ENCODE results near the gene PXDN. TPM values are rescaled to one million over a fixed set of nuclear protein-coding genes. Genes with fewer than 3 reads are reported as not detected.

The PXDN gene
- total RNA-seq, 1 experiment from 2014 or later, result 96.1 TPM

DNA sequence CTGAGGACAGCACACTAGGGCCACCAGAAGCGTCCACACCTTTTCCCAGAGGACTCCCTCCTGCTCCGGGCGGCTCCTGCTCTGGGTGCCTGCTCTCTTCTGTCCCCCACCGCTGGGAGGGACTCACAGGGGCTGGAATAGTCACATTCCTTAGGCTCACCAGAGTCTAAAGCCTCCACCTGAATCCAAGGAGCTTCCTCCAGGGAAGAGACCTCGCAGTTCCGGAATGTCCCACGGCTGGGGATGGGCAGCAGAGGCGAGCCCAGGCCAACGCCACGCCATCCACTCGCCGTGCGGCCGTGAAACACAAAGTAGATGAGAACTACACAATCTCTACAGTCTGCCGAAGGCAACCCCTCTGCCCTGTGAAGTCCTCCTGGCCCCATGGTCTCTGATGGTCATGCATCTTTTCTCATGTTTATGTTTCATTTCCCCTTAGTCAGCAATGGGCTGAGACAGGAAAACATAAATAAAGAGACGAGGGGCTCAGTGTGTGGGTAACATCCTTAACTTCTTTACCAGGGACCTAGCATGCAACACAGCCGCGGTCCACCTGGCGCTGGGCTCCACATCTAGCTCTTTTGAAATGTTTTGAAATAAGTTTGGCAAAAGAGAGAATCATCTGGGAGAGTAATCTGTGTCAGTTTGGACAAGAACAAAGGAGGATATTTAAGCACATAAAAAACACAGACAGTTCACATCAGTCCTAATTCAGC is 98.4 kb downstream of the PXDN start:
- ChIA-PET CTCF (interaction anchor here (1.1 kb wide), 1 partner anchor 93 kb away, joined by 3 read pairs; no protein-coding TSS in a partner anchor), POLR2A (no interaction called here)
- intact Hi-C loops (cut with micrococcal nuclease), result no loop called here
- no peak overlapping the region for H3K27ac Mint-ChIP-seq (ENCODE audit: low read depth, unreplicated experiment)
- no peaks in the 10 kb centered on the region for H3K9me3 Mint-ChIP-seq (ENCODE audit: unreplicated experiment)
- H3K4me3 Mint-ChIP-seq (ENCODE audit: unreplicated experiment), result no peak overlapping the region
- H3K27me3 Mint-ChIP-seq (ENCODE audit: insufficient read depth, unreplicated experiment), result no peaks in the 10 kb centered on the region
- TF ChIP-seq, protein P1, sequence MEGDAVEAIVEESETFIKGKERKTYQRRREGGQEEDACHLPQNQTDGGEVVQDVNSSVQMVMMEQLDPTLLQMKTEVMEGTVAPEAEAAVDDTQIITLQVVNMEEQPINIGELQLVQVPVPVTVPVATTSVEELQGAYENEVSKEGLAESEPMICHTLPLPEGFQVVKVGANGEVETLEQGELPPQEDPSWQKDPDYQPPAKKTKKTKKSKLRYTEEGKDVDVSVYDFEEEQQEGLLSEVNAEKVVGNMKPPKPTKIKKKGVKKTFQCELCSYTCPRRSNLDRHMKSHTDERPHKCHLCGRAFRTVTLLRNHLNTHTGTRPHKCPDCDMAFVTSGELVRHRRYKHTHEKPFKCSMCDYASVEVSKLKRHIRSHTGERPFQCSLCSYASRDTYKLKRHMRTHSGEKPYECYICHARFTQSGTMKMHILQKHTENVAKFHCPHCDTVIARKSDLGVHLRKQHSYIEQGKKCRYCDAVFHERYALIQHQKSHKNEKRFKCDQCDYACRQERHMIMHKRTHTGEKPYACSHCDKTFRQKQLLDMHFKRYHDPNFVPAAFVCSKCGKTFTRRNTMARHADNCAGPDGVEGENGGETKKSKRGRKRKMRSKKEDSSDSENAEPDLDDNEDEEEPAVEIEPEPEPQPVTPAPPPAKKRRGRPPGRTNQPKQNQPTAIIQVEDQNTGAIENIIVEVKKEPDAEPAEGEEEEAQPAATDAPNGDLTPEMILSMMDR (IDR thresholded peaks at IDR 0.05; ENCODE audit: unreplicated experiment), result no peak
- DNase-seq (ENCODE audit: unreplicated experiment), result no peak
- no peaks in the 10 kb centered on the region for H3K4me1 Mint-ChIP-seq (ENCODE audit: insufficient read depth, unreplicated experiment)
- BruUV-seq (replicated peaks), result no TSS peak
- H3K36me3 Mint-ChIP-seq (ENCODE audit: insufficient read depth, unreplicated experiment), result peaks cover 85% of the 10 kb centered on the region

DNA sequence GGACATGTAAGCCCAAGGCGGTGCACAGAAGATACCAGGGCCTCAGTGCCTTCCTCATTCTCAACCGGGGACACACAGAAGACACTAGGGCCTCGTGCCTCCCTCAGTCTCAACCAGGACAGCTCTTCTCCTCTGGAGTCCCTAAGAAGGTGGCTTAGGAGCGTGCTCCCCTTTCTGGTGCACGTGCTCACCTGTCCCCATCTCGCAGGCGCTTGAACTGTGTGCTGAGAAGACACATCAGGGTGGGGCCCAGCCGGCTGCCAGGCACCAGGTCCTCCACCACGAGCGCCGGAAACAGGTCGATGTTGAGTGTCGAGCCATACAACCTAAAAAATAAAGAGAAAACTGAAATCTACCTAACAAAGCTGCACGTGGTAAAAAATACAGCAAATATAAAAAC is 99.9 kb downstream of the PXDN start:
- POLR2A ChIA-PET, result no interaction called here
- CTCF ChIA-PET, result no interaction called here

DNA sequence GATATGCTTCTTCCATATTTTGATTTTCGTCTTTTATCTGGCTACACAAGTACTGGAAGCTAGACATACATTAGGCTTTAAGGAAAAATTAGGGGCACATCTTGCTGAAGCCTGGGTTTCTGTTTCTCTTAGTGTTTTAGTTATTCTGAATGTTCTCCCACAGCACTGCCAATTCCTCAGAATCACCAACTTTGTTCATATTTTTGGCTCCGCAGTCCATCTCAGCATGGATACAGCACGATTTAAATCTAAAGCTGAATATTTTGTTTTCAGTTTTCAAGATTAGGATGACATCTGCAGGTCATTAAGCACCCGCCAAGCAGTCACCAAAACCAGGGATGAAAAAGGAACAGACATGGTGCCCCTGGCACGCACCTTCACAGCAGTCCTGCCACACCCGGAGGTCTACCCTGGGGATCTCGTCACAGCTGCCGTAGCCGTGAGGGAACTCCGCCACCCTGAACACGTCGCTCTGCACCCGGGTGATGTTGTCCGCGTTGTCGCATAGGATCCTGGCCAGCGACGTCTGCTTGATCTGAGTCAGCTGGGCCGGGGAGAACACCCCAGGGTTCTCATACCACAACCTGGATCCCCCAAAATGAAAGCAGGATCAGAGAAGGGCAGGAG is 101.2 kb downstream of the PXDN start:
- ChIA-PET CTCF (interaction anchor here (1.3 kb wide), 1 partner anchor 21 kb away, joined by 3 read pairs; no protein-coding TSS in a partner anchor), POLR2A (interaction anchor here (1.0 to 1.7 kb wide), 2 partner anchors 9 to 10 kb away, joined by 4 read pairs; no protein-coding TSS in a partner anchor)
- TF ChIP-seq, protein P1 (IDR thresholded peaks at IDR 0.05; ENCODE audit: unreplicated experiment), result no peak
- peak overlapping the region; percentile 23 for H3K27ac Mint-ChIP-seq (ENCODE audit: low read depth, unreplicated experiment)
- no TSS peak for BruUV-seq (replicated peaks)
- H3K4me1 Mint-ChIP-seq (ENCODE audit: insufficient read depth, unreplicated experiment), result no peaks in the 10 kb centered on the region
- no peak overlapping the region for H3K4me3 Mint-ChIP-seq (ENCODE audit: unreplicated experiment)
- no peak for DNase-seq (ENCODE audit: unreplicated experiment)
- H3K9me3 Mint-ChIP-seq (ENCODE audit: unreplicated experiment), result no peaks in the 10 kb centered on the region
- intact Hi-C loops (cut with micrococcal nuclease), result no loop called here
- no peaks in the 10 kb centered on the region for H3K27me3 Mint-ChIP-seq (ENCODE audit: insufficient read depth, unreplicated experiment)
- H3K36me3 Mint-ChIP-seq (ENCODE audit: insufficient read depth, unreplicated experiment), result peaks cover 77% of the 10 kb centered on the region

More for the DNA sequence above, 99.9 kb downstream of the PXDN start:
- no peak for DNase-seq (ENCODE audit: unreplicated experiment)
- Mint-ChIP-seq H3K27me3 (ENCODE audit: insufficient read depth, unreplicated experiment) (no peaks in the 10 kb centered on the region), H3K36me3 (ENCODE audit: insufficient read depth, unreplicated experiment) (peaks cover 82% of the 10 kb centered on the region), H3K4me3 (ENCODE audit: unreplicated experiment) (no peak overlapping the region), H3K4me1 (ENCODE audit: insufficient read depth, unreplicated experiment) (no peaks in the 10 kb centered on the region), H3K27ac (ENCODE audit: low read depth, unreplicated experiment) (peak overlapping the region; percentile 23), H3K9me3 (ENCODE audit: unreplicated experiment) (no peaks in the 10 kb centered on the region)
- TF ChIP-seq, protein P1 (IDR thresholded peaks at IDR 0.05; ENCODE audit: unreplicated experiment), result no peak
- no TSS peak for BruUV-seq (replicated peaks)
- intact Hi-C loops (cut with micrococcal nuclease), result no loop called here

DNA sequence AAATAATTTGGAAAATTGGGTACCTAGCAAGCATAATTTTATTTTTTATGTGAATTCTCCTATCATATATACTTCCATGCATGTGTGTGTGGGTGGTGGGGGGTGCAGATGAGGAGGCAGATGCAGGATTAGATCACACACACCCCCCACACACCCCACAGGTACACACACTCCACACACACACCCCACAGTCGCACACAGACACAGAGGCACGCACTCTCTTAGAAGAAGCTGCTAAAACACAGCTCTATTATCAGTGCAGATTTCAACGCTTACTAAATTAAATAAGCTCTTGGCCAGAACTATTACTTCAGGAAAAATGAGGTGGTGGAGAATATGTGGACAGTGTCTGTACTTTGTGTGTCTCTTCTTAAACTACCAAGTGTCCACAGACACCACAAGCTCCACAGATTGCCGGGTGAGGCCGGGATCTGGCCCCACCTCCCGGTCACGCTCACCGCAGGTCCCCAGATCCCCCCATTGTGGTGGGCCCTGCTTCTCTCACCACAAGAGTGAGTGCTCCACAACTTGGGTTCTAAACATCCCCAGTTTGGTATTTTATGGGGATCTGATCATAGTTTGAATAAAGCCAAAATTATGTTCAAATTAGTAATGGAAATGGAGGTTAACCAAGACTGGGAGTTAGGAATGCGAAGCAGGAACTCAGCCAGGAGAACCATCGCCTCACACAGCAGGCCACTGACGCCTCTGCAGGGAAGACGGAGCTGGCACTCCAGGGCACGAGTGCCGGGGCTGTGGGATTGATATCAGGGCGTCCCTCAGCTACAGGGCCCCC is 102.1 kb downstream of the PXDN start:
- ChIA-PET POLR2A (interaction anchor here (1.0 to 1.7 kb wide), 2 partner anchors 8 to 10 kb away, joined by 4 read pairs; no protein-coding TSS in a partner anchor), CTCF (interaction anchor here (0.5 to 1.3 kb wide), 8 partner anchors 9 to 860 kb away, joined by 3 to 4 read pairs (median 3); no protein-coding TSS in a partner anchor)
- H3K4me1 Mint-ChIP-seq (ENCODE audit: insufficient read depth, unreplicated experiment), result no peaks in the 10 kb centered on the region
- peaks cover 74% of the 10 kb centered on the region for H3K36me3 Mint-ChIP-seq (ENCODE audit: insufficient read depth, unreplicated experiment)
- no TSS peak for BruUV-seq (replicated peaks)
- TF ChIP-seq, protein P1 (IDR thresholded peaks at IDR 0.05; ENCODE audit: unreplicated experiment), result no peak
- H3K27ac Mint-ChIP-seq (ENCODE audit: low read depth, unreplicated experiment), result no peak overlapping the region
- H3K4me3 Mint-ChIP-seq (ENCODE audit: unreplicated experiment), result no peak overlapping the region
- no peaks in the 10 kb centered on the region for H3K27me3 Mint-ChIP-seq (ENCODE audit: insufficient read depth, unreplicated experiment)
- H3K9me3 Mint-ChIP-seq (ENCODE audit: unreplicated experiment), result no peaks in the 10 kb centered on the region
- DNase-seq (ENCODE audit: unreplicated experiment), result no peak
- intact Hi-C loops (cut with micrococcal nuclease), result no loop called here
